Left colon (tissue), 2 donors: ENCODE results near the gene SH3BGR. TPM values are rescaled to one million over a fixed set of nuclear protein-coding genes. Genes with fewer than 3 reads are reported as not detected.

Experiments used
- ATAC-seq: fragments of 200-7000 bp; cut with Tn5 transposase; one replicate; pipeline ENCODE4 v1.9.1; 2020; ENCODE audit warnings: mild to moderate bottlenecking, moderate library complexity
- DNase-seq, 2 donors: peaks; one replicate each; pipeline ENCODE4 v3.0.0-alpha.2; 2020
- intact Hi-C, 2 donors: fragments of 100-400 bp; cut with DNase I in 1 of 2; cut with micrococcal nuclease in 1 of 2; formaldehyde crosslinking; loops; one replicate each; pipeline versions ENCODE4 v1.11.2 to v1.14.0; 2022; cut with DNase I, micrococcal nuclease
- total RNA-seq, 2 donors: library from RNA; stranded (reverse); fragmentation: NEBNext Ultra II Directional; extraction: Animal tissue kit (Norgen Biotek cat#: 25700); gene quantifications; one replicate each; pipeline ENCODE4 v1.2.1, GENCODE V29; 2021
- donor health status: DM: no; HTN: no; CAD: no.
- donor health status: DM: yes; HTN: yes; CAD: no.

The SH3BGR gene
- total RNA-seq, 2 donors from 2014 or later = 2.5 to 5.4 TPM

DNA sequence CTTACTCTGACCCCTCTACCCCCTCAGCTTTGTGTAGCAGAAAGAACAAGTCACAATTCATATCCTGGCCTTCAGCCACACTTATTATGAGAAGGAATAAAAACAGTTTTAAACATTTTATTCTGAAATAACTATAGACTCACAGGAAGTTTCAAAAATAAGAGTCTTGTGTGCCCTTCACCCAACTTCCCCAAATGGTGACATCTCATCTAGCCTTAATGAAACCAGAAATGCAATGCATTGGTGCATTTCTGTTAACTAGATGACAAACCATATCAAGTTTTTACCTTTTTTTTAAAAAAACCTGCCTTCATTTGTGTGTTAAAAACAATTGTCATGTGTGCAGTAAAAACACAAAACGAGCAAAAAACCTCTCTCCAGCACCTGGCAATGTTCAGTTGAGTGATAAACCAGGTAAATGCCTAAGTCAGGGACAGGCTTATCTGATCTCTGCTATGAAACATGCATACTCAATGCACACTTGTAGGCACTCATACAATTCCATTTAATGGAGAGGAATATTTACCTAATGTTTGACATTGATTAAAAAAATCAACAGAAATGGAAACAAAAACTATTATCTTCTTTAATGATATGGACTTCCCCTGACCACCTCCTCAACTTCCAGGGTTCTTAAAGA lies 51.5 kb downstream of the SH3BGR start:
- no peak for ATAC-seq
- DNase-seq = no peak
- intact Hi-C loops = no loop called here

DNA sequence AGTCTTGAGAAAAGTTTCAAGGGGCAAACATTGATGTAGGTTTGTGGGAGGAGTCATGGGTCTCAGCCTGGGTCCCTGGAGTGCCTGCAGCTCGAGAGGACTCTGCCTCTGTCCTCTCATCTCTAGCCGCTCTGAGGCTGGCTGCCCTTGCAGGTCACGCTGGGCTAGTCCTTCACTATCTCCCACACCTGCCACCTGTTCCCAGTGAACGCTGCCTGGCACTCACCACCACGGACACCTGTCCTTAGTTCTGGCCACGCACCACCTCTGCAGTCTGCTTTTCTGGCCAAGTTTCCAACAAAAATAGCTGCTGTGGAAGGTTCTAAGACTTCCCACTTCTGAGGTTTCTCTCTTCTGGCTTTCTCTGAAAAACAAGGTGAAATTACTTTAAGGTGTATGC lies 52.5 kb downstream of the SH3BGR start:
- ATAC-seq (no peak), DNase-seq (no peak)
- intact Hi-C loops = no loop called here

DNA sequence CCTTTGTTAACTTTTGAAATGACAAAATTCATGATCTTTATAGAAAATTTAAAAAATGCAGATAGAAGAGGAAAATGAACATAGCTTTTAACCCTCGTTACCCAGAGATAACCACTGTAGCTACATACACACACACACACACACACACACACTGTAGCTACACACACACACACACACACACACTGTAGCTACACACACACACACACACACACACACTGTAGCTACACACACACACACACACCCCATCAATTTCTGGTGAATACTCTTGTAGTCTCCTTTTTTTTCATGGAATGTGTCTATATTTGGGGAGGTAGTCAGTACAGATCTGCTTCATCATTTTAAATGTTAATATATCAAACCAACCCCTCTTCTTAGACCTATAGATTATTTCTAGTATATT lies 58.5 kb downstream of the SH3BGR start:
- intact Hi-C loops = no loop called here
- ATAC-seq (no peak), DNase-seq (no peak)

DNA sequence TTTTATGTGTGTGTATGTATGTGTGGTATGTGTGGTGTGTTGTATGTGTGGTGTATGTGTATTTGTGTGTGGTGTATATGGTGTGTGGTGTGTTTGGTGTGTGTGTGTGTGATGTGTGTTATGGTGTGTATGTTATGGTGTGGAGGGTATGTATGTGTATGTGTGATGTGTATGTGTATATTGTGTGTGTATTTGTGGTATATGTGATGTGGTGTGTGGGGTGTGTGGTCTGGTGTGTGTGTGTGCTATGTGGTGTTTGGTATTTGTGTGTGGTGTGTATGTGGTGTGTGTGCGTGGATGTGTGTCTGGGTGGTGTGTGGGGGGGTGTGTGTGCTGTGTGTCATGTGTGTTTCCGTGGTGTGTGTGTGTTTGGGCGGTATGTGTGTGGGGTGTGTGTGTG lies 59.3 kb downstream of the SH3BGR start:
- intact Hi-C loops = no loop called here
- DNase-seq = no peak
- ATAC-seq = no peak

DNA sequence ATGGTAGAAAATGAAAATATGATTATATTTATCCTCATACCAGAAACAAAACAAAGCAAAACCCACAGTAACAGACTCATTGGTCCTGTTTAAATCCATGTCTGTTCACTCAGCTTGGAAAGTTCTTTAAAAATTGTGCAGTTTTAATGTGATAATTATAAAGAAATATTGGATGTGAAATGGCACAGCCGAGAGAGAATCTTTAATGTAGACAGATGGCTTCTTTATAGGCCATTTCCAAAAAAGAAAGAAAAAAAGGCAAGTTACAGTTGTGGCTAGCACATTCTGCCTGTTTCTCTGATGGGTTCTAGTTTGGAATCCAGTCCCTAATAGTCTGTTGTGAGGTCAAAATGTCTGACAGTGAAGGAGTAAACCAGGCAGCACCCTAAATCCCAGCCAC lies 62.0 kb downstream of the SH3BGR start:
- ATAC-seq (no peak), DNase-seq (no peak)
- intact Hi-C loops = no loop called here

DNA sequence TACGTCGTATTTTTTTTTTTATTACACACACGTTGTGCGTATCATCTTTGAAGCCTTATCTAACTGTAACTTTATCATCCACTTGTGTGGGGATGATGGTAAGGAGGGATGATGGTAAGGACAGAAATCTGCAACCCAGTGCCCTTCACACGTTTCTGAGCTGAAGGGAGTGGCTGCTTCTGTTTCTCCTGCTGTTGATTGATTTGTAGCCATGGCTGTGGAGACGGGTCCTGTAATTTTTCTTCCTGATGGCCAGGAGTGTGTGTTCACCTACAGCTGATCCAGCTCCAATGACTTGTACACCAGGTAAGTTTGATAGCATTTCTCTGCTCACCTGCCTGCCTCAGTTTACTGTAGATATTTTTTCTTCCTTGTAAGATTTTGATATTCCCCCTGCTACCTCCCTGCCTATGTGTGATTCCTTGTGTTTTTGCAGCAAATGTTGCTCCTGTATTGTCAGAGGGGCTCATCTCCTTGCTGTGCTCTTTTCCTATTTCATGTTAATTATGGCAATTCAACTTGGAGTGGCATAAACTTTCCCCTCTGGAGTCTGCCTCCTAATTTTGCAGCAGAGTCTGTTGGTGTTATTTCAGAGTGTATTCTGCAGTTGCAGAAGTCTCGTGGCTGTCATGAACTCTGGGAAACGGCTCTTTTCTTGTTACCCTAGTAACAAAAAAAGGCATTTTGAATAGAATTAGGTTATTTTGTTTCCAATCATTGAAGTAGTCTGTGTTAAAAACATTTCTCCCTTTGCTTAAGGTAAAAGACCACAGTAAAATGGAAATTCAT lies 64.1 kb downstream of the SH3BGR start:
- ATAC-seq = no peak
- intact Hi-C loops = no loop called here
- DNase-seq = no peak

DNA sequence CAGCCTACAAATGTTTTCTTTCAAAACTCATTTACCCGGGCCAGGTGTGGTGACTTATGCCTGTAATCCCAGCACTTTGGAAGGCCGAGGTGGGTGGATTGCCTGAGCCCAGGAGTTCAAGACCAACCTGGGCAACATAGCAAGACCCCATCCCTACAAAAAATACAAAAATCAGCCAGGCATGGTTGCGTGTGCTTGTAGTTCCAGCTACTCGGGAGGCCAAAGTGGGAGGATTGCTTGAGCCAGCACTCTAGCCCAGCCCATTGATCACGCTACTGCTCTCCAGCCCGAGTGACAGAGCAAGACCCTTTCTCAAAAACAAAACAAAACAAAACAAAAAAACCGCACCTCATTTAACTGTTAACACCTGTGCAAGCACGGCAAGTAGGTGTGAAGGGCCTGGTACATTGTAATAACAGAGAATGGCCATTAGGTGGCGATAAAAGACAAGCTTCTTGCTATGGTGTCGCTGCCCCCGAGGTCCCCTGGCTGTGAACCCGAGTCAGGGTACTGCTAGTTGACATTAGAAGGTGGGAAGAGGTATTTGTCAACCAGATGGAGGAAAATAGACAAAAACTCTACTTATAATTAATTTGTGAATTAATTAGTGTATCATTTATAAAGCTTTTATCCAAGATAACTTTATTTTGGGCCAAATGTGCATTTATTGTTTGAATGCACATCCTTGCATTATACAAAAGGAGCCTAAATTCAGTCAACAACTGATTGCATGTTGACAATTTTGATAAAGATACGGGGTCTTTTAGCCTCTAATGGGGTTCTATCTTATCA lies 66.5 kb downstream of the SH3BGR start:
- ATAC-seq (peak; percentile 83), DNase-seq (peak in 1 of 2 donors; percentile 44)
- intact Hi-C loops = loop anchor here in 1 of 2 donors (2.0 kb wide), 1 partner anchor 199 kb away; no protein-coding TSS in a partner anchor

DNA sequence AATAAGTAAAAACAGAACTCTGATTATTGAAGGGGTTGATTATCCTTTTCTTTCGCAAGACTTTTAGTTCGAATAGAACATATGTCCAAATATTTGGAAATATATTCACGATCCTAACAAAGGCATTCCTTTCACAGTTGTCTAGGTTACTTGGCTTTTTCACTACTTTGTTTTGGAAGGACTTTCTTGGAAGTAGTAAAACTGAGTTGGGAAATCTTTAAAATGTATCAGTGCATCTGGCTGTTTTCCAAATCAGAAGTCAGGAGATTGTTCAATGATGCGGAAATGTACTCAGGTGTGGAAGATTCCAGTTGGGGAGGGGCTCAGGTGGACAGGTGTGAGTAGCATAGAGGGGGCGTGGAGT lies 67.1 kb downstream of the SH3BGR start:
- intact Hi-C loops = loop anchor here in 1 of 2 donors (2.0 kb wide), 1 partner anchor 198 kb away; no protein-coding TSS in a partner anchor
- no peak for DNase-seq

DNA sequence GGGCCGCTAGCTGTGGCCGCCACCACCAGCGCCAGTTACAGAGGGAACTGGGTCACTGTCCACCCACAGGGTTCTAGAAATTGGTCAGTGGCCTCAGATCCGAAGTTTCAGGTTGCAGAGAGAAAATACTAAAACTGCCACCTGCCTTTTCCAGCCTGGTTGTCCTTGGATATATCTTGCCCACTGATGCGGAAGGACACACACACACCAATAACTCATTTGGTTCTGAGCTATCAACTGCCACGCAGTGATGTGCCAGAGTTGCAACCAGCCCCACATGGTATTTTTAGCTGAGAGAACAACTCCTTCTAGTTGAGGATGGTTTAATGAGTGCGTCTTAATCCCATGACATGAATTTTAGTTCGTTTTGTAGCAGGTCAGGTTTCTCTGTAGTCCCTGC lies 68.1 kb downstream of the SH3BGR start:
- ATAC-seq (no peak), DNase-seq (no peak)
- intact Hi-C loops = loop anchor here (2.0 to 10.0 kb wide), 2 partner anchors 195 to 197 kb away; no protein-coding TSS in a partner anchor

More for the DNA sequence above, 67.1 kb downstream of the SH3BGR start:
- ATAC-seq = no peak

DNA sequence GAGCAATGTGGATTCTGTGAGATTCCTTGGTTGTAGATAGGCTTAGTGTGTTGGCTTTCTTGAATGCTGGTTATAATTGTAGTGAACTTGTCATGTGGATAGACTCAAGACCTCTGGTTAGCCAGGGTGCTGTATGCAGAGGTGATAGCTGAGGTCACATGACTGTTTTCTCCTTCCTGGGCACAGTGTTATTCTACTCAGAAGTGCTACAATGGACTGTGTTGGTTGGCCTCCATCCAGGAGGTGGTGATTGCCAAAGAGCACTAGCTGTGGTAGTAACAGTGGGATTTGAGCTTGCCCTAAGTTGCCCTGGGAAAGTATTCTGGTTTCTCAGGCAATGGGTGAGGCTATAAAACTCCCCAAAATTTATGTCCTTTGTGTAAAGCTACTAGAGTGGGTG lies 71.6 kb downstream of the SH3BGR start:
- intact Hi-C loops = loop anchor here in 1 of 2 donors (10.0 kb wide), 1 partner anchor 191 kb away; no protein-coding TSS in a partner anchor
- peak; percentile 72 to 78 for DNase-seq
- peak; percentile 57 for ATAC-seq

DNA sequence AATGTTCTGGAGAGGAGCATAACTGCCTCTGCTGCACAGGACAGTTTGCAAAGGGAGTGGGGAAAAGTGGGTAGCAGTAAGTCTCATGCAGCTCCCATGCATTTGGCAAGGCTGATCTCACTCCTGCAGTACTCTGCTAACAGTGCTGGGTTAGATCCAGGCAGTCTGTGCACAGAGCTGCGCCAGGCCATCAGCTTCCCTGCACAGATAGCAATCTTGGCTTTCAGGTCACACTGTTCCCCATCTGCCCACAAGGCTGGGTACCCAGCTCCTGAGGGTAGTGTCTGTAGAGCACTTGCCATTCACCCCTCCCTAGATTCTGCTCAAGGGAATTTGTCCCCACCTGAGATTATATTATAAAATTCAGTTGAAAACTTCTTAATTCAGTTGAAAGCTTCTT lies 72.1 kb downstream of the SH3BGR start:
- no peak for ATAC-seq
- DNase-seq = no peak
- intact Hi-C loops = loop anchor here in 1 of 2 donors (10.0 kb wide), 1 partner anchor 191 kb away; no protein-coding TSS in a partner anchor

DNA sequence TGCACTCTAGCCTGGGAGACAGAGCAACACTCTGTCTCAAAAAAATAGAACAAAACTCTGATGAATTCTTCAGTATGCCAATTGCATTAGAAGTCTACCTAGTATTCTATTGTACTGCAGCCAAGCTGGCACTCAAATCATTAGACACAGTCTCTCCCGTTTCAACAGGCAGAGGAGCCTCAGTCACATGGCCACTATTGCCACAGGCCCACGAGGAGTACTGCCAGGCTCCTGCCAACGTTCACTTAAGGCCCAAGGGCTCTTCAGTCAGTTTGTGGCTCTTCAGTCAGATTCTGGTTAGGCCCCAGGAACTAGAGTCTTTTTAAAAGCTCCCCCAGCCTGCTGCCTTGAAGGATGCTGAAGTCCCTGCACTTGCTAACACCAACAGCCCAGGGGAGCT lies 73.4 kb downstream of the SH3BGR start:
- ATAC-seq = no peak
- intact Hi-C loops = loop anchor here in 1 of 2 donors (10.0 kb wide), 1 partner anchor 190 kb away; no protein-coding TSS in a partner anchor
- no peak for DNase-seq

DNA sequence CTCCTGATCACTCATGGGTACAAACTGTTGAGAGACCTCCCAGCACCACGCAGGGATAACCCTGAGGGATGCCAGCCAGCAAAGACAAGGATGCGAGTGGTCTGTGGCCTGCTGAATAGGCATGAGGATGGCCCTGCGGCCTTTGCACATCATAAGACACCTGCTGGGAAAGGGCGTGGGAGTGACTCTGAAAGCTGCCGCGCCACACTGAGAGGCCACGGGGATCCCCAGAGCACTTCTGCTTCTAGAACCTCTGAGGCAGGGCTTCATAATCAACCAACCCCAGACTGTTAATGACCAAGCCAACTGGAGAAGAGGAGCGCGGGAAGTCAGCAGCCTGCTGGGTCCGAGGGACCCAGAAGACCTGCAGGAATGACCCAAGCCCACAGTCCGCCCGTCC lies 73.8 kb downstream of the SH3BGR start:
- intact Hi-C loops = loop anchor here in 1 of 2 donors (10.0 kb wide), 1 partner anchor 189 kb away; no protein-coding TSS in a partner anchor
- ATAC-seq (no peak), DNase-seq (no peak)

DNA sequence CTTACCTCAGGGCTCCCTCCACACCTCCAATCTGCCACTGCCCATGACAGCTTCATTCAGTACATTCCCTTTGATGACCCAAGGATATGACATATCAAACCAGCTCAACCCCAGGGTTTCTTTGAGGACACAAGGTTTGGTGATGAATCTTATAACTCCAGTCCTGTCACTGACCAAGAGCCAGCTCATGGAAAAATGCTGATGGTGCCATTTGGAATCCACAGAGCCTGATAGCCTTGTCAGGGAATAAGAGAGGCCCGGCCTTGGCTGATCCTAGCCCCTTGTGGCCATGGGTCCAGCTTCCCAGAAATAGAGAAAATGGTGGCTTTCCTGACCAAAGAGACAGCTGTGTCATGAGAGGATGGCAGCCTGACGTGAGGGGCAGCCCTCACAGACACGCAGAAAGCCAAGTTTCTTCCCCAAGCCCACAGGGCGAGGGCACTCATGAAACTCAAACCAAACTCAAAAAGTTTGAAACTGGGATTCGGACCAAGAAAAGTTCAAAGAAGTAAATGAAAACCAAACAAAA lies 75.4 kb downstream of the SH3BGR start:
- no peak for ATAC-seq
- intact Hi-C loops = loop anchor here in 1 of 2 donors (10.0 kb wide), 1 partner anchor 188 kb away; no protein-coding TSS in a partner anchor

DNA sequence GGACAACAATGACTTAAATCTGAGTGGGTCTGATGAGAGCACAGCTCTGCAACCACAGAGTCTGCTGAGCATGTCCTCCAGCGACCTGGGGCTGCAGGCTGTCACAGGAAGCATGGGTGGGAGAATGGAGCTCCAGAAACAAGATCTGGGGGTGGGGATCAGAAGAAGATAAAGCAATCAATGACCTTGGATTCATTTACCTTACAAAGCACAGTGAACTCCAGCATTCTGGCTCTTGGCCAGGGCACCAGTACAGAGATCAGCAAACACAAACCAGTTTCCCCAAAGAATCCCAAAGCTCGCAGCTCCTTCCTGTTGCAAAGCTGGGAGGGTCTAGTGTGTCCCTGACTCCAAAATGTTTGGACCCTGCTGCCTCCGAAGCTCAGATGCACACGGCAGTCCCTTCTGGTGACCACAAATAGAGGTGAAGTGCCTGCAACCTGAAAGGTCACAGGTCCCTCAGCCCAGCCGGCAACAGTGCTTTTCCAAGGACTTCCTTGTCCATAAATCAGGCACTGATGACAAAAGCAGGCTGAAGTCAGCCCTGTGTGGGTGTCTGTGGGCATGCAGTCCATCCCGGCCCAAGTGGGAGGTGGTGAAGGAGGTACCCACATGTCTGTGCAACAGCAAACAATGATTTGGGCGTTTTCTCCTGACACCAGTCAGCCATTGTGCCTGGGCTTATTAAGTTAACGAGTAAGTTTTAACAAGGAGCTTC lies 76.1 kb downstream of the SH3BGR start:
- ATAC-seq (peak; percentile 81), DNase-seq (peak; percentile 81 to 83)
- intact Hi-C loops = loop anchor here in 1 of 2 donors (10.0 kb wide), 1 partner anchor 187 kb away; no protein-coding TSS in a partner anchor

More for the DNA sequence above, 75.4 kb downstream of the SH3BGR start:
- DNase-seq = no peak

DNA sequence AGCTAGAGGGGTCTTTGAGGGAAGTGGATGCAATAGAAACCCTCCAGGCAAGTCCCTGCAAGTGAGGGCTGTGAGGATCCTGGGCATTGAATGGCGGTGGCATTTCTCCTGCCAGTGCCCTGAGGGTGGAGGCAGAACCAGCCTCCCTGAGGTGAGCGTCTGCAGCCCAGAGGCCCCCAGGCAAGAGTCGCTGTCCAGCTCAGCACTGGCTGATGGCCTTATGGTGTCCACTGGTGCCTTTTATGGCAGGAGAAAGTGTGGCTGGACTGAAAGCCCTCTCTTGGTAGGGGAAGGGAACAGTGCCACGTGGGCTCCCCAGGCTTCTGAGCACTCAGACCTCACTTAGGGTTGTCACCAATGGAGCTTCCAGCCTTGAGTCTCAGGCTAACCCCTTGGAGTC lies 77.3 kb downstream of the SH3BGR start:
- no peak for ATAC-seq
- DNase-seq = no peak
- intact Hi-C loops = loop anchor here in 1 of 2 donors (10.0 kb wide), 1 partner anchor 186 kb away; no protein-coding TSS in a partner anchor

DNA sequence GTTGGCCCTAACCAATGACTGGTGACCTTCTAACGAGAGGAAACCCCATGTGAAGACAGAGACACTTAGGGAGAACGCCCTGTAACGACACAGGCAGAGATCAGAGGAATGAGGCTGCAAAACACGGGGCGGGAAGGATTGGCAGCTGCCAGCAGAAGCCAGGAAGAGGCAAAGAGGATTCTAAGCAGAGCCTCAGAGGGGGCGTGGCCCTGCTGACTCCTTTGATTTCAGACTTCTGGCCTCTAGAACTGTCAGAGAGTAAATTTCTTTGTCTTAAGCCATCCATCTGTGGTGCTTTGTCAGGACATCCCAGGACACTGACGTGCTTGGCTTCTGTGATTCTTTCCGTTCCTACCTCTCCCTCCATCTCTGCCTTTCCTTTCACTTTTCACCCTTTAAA lies 79.3 kb downstream of the SH3BGR start:
- DNase-seq = peak in 1 of 2 donors; percentile 49
- intact Hi-C loops = no loop called here
- ATAC-seq = no peak

DNA sequence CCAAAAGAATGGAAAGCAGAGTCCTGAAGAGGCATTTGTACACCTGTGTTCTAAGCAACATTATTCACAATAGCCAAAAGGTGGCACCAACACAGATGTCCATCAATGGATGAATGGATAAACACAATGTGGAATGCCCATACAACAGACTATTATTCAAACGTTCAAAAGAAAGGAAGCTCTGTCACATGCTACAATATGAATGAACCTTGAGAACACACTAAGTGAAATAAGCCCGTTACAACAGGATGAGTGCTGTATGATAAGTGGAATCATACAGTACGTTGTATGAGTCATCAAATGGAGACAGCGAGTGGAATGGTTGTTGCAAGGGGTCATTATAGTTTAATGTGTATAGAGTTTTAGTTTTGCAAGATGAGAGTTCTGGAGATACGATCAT lies 80.1 kb downstream of the SH3BGR start:
- intact Hi-C loops = no loop called here
- ATAC-seq = no peak
- no peak for DNase-seq
